ENCODE results near the gene PRR16. TPM values are rescaled to one million over a fixed set of nuclear protein-coding genes. Genes with fewer than 3 reads are reported as not detected.
"Not testable (repeated sequence)": the region's sequence is repeated elsewhere in the genome, so short reads cannot be mapped to it uniquely, and the experiment has no call there.

PRR16 gene
- total RNA-seq, 1 donor from 2014 or later, result 0.71 TPM

DNA sequence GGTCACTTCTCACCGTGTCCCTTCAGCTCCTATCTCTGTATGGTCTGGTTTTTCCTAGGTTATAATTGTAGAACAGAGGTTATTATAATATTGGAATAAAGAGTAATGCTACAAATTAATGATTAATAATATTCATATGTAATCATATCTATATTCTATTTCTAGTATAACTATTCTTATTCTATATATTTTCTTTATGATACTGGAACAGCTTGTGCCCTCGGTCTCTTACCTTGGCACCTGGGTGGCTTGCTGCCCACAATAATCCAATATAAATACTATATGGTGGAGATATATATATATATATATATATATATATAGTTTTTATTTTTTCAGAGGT lies 5.6 kb upstream of the PRR16 start:
- DNase-seq (ENCODE audit: low spot score); ATAC-seq; intact Hi-C loops (cut with DNase I): not testable (repeated sequence)

DNA sequence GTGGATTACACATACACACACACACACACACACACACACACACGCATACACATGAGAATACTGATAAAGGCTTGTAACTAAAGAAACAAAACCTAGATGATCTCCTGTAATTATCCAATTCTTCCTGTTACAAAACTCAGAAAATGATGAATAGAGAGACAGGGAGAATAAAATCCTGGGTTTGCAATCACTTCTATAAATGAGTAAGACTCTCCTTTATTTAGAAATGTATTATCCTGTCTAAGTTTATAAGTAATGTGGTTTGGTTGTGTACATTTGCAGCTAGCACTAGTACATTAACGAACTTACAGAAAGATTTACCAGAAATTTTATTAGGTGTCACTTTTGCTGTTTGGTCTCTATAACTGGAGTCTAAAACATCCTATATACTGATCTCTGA lies 2.8 kb upstream of the PRR16 start:
- intact Hi-C loops (cut with DNase I), result no loop called here
- no peak for DNase-seq (ENCODE audit: low spot score)
- ATAC-seq, result no peak

DNA sequence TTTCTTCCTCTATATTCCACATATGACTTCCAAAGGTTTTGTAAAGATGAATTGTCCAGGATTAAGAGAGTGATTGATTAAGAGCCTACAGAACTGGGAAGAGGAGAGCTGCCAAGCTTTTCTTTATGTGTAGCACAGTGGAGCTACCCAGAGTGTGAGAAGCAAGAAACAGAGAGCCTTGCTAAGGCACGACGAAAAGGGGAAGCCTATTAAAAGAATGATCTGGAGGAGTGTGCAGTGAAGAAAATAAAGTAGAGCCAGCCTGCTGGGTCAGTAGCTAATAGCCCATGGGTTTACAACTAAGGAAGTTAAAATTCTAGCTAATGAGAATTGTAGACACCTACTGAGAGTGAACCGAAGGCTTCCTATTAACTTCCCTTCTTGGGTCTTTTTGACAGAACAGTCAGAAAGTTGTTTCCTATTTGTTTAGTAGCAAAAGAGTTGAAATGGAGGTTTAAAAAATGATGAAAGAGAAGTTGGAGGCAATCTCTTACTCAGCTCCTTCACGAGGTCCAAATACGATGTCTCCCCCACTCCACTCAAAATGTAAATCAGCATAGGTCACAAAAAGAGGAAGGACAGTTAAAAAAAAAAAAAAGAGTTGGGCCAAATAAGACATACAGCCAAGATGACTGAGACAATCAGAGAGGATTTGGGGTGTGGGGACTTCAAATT lies 957 bp upstream of the PRR16 start:
- no peak for DNase-seq (ENCODE audit: low spot score)
- ATAC-seq, result no peak
- intact Hi-C loops (cut with DNase I), result no loop called here

DNA sequence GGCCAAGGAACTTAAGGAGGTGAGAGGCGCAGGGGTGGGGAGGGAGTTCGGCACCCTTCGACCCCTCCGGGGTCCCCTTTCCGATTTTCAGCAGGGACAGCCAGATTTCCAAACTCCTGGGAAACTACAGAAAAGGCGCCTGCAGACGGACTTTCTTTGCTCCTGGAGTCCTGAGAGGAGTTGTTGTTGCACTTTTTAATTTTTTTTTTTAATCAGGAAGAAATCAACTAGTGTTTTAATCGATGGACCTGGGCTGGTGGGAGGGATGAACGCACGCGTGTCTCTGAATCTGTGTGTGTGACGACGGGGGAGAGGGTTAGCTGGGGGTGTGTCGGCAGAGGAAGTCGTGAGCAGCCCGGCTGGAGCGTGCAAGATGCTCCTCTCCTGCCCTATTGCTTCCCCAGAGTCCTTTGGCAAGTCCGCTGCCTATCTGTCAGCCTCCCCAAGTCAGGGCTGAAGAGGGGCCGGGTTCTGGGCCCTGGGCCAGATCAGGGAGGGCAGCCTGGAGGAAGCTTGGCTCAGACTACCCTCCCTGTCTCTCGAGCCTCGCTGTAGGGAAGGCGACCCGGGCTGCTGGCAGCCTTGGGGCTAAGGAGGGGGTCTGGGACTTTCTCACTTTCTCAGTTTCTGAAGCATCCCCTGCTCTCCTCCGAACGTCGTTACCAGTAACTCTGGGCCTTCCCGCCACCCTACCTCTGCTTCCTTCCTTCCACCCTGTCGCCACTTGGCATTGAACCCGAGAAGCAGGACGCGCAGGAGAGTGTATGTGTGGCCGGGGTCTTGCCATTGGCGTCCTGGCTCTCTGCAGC lies 731 bp downstream of the PRR16 start:
- ATAC-seq (peak; percentile 70), DNase-seq (ENCODE audit: low spot score) (no peak)
- intact Hi-C loops (cut with DNase I), result no loop called here

GRCh38 chr5:120465436-120465961 lies 1.4 kb downstream of the PRR16 start:
- DNase-seq (ENCODE audit: low spot score) (peak; percentile 58), ATAC-seq (peak; percentile 46)
- intact Hi-C loops (cut with DNase I), result no loop called here

- DNase-seq (ENCODE audit: low spot score) (no peak), ATAC-seq (no peak)
- intact Hi-C loops (cut with DNase I), result no loop called here
Observed at GRCh38 chr5:120466341-120467006, 2.4 kb downstream of the PRR16 start.

DNA sequence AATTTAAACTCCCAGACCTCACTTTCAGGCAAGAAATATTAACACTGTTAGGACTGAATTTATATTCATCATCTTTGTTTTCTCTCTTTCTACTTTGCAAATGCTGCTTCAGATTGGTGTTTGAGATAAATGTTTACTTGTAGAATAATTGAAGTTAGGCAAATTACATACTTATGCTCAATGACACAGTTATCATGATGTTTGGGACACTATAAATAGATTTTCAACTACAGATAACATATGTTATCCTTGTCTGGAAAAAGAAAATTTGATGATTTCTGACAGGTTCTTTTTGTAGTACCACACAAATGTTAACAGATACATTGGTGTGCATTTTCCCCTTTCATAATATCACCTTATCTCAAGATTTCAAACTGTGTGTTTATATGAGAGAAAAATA lies 7.9 kb downstream of the PRR16 start:
- intact Hi-C loops (cut with DNase I), result no loop called here
- no peak for DNase-seq (ENCODE audit: low spot score)
- ATAC-seq, result no peak

GRCh38 chr5:120472911-120473310 lies 8.8 kb downstream of the PRR16 start:
- DNase-seq (ENCODE audit: low spot score), result no peak
- intact Hi-C loops (cut with DNase I), result no loop called here
- no peak for ATAC-seq

DNA sequence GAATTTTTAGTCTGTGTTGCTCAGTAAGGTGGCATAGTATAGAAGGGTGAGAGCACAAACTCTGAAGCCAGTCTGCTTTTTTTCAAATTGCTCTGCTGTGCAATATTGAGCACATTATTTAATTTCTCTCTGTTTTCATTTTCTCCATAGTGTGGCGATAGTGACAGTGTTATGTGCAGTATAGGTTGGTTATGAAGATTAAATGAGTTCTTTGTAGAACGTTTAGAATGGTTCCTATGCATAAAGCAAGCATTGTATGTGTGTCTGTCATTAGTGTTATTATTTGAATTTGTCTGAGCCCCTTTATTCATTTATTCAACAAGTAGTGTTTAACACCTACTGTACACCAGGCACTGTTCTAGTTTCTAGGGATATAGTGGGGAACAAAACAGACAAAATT lies 9.2 kb downstream of the PRR16 start:
- intact Hi-C loops (cut with DNase I), result no loop called here
- DNase-seq (ENCODE audit: low spot score) (no peak), ATAC-seq (no peak)

DNA sequence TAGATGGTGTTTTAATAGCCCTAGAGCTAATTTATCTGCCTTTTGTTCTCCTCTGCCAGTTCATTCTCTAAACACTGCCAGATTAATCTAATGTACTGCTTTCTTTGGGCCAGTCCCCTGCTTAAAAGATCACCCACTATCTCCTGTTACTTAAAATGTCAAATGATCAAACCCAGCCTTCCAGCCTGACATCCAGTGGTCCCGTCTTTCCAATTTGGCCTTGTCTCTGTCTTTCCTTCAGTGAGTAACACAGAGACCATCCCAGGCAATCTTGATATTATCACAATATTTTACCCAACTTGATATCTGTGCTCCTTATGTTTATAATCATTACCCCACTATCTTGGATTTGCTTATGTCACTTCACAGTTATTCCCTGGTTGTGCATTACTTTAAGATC lies 12.0 kb downstream of the PRR16 start:
- ATAC-seq (no peak), DNase-seq (ENCODE audit: low spot score) (no peak)
- intact Hi-C loops (cut with DNase I), result no loop called here

- no peak for DNase-seq (ENCODE audit: low spot score)
- intact Hi-C loops (cut with DNase I), result no loop called here
- no peak for ATAC-seq
Observed at GRCh38 chr5:120479066-120479465, 15.0 kb downstream of the PRR16 start.

DNA sequence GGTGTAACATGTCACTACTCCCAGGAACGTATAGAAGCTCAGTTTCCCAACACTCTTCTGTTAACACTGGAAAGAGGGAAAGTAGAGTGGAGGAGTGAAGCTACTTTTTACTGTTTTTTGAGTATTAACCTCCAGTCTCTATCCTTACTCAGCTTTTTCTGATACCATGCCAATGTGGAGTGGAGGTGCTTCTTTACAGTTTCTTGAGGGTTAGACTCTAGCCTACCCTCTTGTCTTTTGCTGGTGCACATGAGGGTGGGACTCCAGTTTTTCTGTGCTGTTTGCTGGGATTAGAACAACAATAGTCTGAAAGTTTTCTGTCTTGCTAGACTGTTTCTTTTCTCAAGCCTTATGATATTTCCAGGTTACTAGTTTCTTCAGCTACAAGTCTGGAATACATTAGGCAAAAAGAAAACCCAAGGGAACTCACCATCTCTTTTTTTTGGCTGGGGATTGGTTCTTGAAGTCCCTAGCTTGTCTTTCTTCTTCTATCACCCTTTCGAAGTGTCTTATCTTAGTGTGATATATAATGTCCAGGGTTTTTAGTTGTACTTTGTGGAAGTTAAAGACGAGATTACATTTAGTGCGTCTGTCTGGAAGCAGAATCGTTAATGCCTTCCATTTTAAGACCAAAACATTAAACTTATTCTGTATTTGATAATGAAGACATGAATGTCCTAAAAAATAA lies 35.9 kb downstream of the PRR16 start:
- intact Hi-C loops (cut with DNase I), result no loop called here
- ATAC-seq, result no peak

DNA sequence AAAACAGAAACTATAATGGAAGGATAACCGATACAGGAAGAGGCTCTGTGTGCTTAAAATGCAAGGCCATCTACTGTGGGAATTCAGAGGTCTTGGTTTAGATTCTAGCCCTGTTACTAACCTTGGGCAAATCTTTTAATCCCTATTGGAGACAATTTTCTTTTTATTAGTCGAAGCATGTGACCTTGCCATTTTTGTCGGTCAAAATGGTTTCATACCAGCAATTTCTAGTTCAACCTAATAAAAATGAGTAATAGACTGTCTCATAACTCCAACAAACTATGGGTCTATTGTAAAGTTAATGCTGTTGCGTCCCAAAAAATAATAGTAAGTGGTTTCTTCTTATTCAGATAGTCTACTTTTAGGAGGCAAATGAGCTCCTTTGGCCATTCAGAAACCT lies 38.4 kb downstream of the PRR16 start:
- intact Hi-C loops (cut with DNase I), result no loop called here
- no peak for ATAC-seq
- no peak for DNase-seq (ENCODE audit: low spot score)

More for the DNA sequence above, 35.9 kb downstream of the PRR16 start:
- DNase-seq (ENCODE audit: low spot score), result no peak

DNA sequence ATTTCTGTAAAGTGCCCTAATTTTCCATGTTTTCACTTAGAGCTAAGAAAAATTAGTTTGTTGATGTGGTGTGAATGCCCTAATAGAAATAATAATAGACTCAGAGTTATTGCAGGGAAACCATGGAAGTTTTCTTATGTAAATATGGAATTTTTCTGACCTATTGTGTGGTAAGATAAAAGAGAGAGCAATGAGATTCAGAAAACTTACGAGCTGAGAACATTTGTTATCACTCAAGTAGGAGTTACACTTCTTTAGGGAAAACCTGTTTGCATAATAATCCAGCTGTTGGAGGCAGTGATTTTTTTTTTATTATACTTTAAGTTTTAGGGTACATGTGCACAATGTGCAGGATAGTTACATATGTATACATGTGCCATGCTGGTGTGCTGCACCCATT lies 39.2 kb downstream of the PRR16 start:
- ATAC-seq, result no peak
- no peak for DNase-seq (ENCODE audit: low spot score)
- intact Hi-C loops (cut with DNase I), result no loop called here

- intact Hi-C loops (cut with DNase I), result no loop called here
- ATAC-seq, result no peak
- DNase-seq (ENCODE audit: low spot score), result no peak
Observed at GRCh38 chr5:120504057-120504456, 40.0 kb downstream of the PRR16 start.

GRCh38 chr5:120507197-120507596 lies 43.1 kb downstream of the PRR16 start:
- ATAC-seq, result no peak
- DNase-seq (ENCODE audit: low spot score), result no peak
- intact Hi-C loops (cut with DNase I), result no loop called here

DNA sequence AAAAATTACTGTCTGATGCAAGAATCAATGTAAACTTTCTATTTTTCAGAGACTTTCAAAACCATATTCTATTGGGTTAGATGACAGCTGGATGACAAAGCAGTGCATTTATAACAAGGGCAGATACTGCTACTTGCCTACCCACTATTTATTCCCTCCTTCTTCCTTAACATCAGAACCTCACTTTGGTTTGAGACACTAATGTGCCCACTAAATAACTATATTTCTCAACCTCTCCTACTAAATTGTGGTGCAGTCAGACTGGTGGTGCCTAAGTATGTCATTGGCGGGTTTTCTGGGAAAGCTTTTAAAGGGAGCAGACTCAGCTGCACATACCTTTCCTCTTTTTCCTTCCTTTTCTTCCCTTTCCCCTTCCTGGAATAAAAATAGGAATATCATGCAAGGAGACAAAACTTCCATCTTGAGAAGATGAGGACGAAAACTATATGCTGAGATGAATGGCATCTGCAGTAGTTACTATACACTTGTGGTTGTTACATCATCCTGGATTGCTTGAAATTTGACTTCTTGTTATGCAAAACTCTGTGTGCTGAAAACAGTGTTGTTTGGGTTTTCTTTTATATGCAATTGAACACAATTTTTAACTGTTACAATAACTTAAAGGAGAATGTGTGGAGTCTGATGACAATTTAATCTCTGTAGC lies 43.8 kb downstream of the PRR16 start:
- ATAC-seq, result no peak
- intact Hi-C loops (cut with DNase I), result no loop called here
- DNase-seq (ENCODE audit: low spot score), result no peak

- intact Hi-C loops (cut with DNase I), result no loop called here
- ATAC-seq, result no peak
- no peak for DNase-seq (ENCODE audit: low spot score)
Observed at GRCh38 chr5:120509053-120509452, 45.0 kb downstream of the PRR16 start.

DNA sequence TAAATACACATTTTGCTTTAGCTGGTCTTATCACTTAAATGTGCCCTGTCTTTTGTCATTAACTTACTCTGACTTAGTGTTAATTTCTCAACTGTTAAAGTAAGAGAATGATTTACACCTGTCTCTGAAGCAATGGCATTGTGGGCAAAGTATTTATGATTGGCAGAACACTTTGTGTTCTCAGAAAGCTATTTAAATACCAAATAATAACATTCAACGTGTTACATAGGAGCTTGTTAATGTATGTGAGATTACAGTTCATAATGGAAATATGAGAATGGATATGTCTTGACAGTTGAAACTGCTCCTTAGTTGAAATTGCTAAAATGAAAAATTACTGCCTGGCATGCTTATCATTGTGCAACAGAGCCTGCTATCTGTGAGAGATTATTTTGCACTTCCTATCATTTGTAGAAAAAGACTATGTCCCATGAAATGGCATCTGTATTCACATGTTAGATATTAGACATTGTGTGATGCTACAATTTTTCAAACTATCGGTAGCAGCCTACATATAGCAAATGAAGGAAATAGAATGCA lies 46.1 kb downstream of the PRR16 start:
- intact Hi-C loops (cut with DNase I), result no loop called here
- ATAC-seq (no peak), DNase-seq (ENCODE audit: low spot score) (no peak)
